B cell (primary cell): ENCODE data around the gene NPAT. TPM values are rescaled to one million over a fixed set of nuclear protein-coding genes. Genes with fewer than 3 reads are reported as not detected.

Experiments used
- ATAC-seq: fragments of 200-7000 bp; cut with Tn5 transposase; one replicate; pipeline ENCODE4 v1.10.0; 2021; ENCODE audit warnings: low read depth, mild to moderate bottlenecking, moderate number of reproducible peaks, moderate library complexity
- CTCF ChIA-PET: fragments of 350-600 bp; sonication (Branson Sonifier 250); formaldehyde crosslinking; loops from one replicate; lab custom pipeline; 2021; ENCODE audit warnings: antibody characterized with exemption, inconsistent platforms; lab: Charles Lee
- POLR2A ChIA-PET: fragments of 350-600 bp; sonication (Branson Sonifier 250); formaldehyde crosslinking; loops from one replicate; lab custom pipeline; 2021; ENCODE audit warnings: antibody characterized with exemption; lab: Charles Lee
- DNase-seq: peaks from one replicate; pipeline ENCODE4 v3.0.0; 2013
- H2AFZ ChIP-seq: 2 replicates; pipeline ENCODE4 v1.6.1; 2012; ENCODE audit warnings: mild to moderate bottlenecking, low read depth, low read length; ENCODE audit not compliant: insufficient read depth, poor library complexity, severe bottlenecking
- H3K27ac ChIP-seq, 2 donors: 1 replicate in 1 of 2; 2 replicates in 1 of 2; pipeline ENCODE4 v1.5.1; 2012 to 2013; ENCODE audit warnings: low read length in 2 of 2, mild to moderate bottlenecking in 2 of 2, moderate library complexity in 1 of 2
- H3K27me3 ChIP-seq, 4 experiments: fragments of 200-600 bp in 1 of 4; sonication (generic) in 1 of 4; replicated peaks in 1 of 4; 1 replicate in 2 of 4; 2 replicates in 2 of 4; pipeline versions ENCODE4 v1.6.1 to v1.7.0; 2013 to 2016; ENCODE audit warnings: low read length in 3 of 4, mild to moderate bottlenecking in 2 of 4, mixed read lengths in 1 of 4, moderate library complexity in 1 of 4; ENCODE audit not compliant: insufficient read depth in 4 of 4, control insufficient read depth in 3 of 4; ENCODE audit errors: control extremely low read depth in 1 of 4
- H3K36me3 ChIP-seq, 2 experiments: replicated peaks in 1 of 2; 1 replicate in 1 of 2; 2 replicates in 1 of 2; pipeline versions ENCODE4 v1.6.1 to v1.7.1; 2013; ENCODE audit warnings: low read length in 1 of 2; ENCODE audit not compliant: insufficient read depth in 2 of 2, control insufficient read depth in 1 of 2; ENCODE audit errors: control extremely low read depth in 1 of 2, extremely low read depth in 1 of 2
- H3K4me1 ChIP-seq, 2 donors: fragments of 200-600 bp in 1 of 2; sonication (generic) in 1 of 2; 1 replicate in 1 of 2; 2 replicates in 1 of 2; pipeline versions ENCODE4 v1.5.1 to v1.6.1; 2013 to 2017; ENCODE audit warnings: low read length in 2 of 2; ENCODE audit not compliant: control insufficient read depth in 2 of 2, insufficient read depth in 2 of 2
- H3K4me2 ChIP-seq: replicated peaks from 2 replicates; pipeline ENCODE3; 2012; ENCODE audit warnings: mild to moderate bottlenecking, low read depth, low read length; ENCODE audit not compliant: poor library complexity, severe bottlenecking
- H3K4me3 ChIP-seq, 5 experiments: fragments of 200-600 bp in 1 of 5; sonication (generic) in 1 of 5; 1 replicate in 3 of 5; 2 replicates in 2 of 5; pipeline versions ENCODE4 v1.5.1 to v1.7.0; 2011 to 2016; ENCODE audit warnings: low read length in 4 of 5, mild to moderate bottlenecking in 4 of 5, low read depth in 2 of 5, control low read depth in 1 of 5, moderate library complexity in 1 of 5; ENCODE audit not compliant: insufficient read depth in 1 of 5; ENCODE audit errors: control extremely low read depth in 1 of 5, extremely low read depth in 1 of 5
- H3K79me2 ChIP-seq: fragments of 200-600 bp; sonication (generic); one replicate; pipeline ENCODE4 v1.6.0; 2016; ENCODE audit warnings: low read length; ENCODE audit not compliant: control insufficient read depth, insufficient read depth
- H3K9ac ChIP-seq: fragments of 200-600 bp; sonication (generic); 2 replicates; pipeline ENCODE4 v1.6.1; 2017; ENCODE audit warnings: mild to moderate bottlenecking, low read length, moderate library complexity
- H3K9me3 ChIP-seq, 3 donors: one replicate each; pipeline versions ENCODE4 v1.6.1 to v1.7.1; 2013; ENCODE audit warnings: low read length in 2 of 3; ENCODE audit not compliant: control insufficient read depth in 2 of 3, insufficient read depth in 1 of 3; ENCODE audit errors: control extremely low read depth in 1 of 3
- H4K20me1 ChIP-seq: 2 replicates; pipeline ENCODE4 v1.6.0; 2012; ENCODE audit warnings: mild to moderate bottlenecking, low read length; ENCODE audit not compliant: insufficient read depth, control insufficient read depth, poor library complexity, severe bottlenecking
- H3K27ac Mint-ChIP-seq: one replicate; pipeline ENCODE4 v1.8.0; 2021; ENCODE audit warnings: mixed read lengths
- H3K27me3 Mint-ChIP-seq: one replicate; pipeline ENCODE4 v1.8.0; 2021; ENCODE audit warnings: mixed read lengths
- H3K4me1 Mint-ChIP-seq: one replicate; pipeline ENCODE4 v1.8.0; 2021; ENCODE audit warnings: mixed read lengths
- H3K4me3 Mint-ChIP-seq: one replicate; pipeline ENCODE4 v1.8.0; 2021; ENCODE audit warnings: mixed read lengths
- H3K9me3 Mint-ChIP-seq: one replicate; pipeline ENCODE4 v1.8.0; 2022; ENCODE audit warnings: mixed read lengths; ENCODE audit not compliant: insufficient read depth
- CTCF ChIP-seq: fragments of 200-600 bp; IDR thresholded peaks from one replicate; pipeline ENCODE4 v1.8.0; 2022; ENCODE audit warnings: antibody characterized with exemption, mild to moderate bottlenecking
- EZH2 ChIP-seq: IDR thresholded peaks from 2 replicates; pipeline ENCODE4 v1.6.1; 2012; ENCODE audit warnings: borderline replicate concordance, low read depth, mild to moderate bottlenecking, moderate library complexity, low read length; ENCODE audit not compliant: insufficient read depth, poor library complexity, severe bottlenecking
- WGBS: methylation state at CpG from one replicate; pipeline ENCODE4 v1.1.5; 2013; ENCODE audit warnings: missing lambda C conversion rate; ENCODE audit not compliant: insufficient coverage; 5-methylcytosine and 5-hydroxymethylcytosine counted together
- intact Hi-C: fragments of 100-400 bp; cut with micrococcal nuclease; formaldehyde crosslinking; loops from one replicate; pipeline ENCODE4 v1.10.0; 2022
- polyA plus RNA-seq: library from polyadenylated mRNA; depleted of rRNA; stranded (reverse); fragments of >200 nt; gene quantifications from 2 replicates; pipeline ENCODE4 v1.2.3, GENCODE V29; 2012
- total RNA-seq, 2 donors: library from RNA; stranded (reverse); fragments of 120-200 nt in 1 of 2; gene quantifications; 1 replicate in 1 of 2; 2 replicates in 1 of 2; pipeline versions ENCODE4 v1.2.3 to v1.2.4, GENCODE V29; 2013 to 2022

Gene NPAT
- total and polyA plus RNA-seq, 2 donors (not counting 1 experiment from before 2014, with no cell fraction given) = 8.8 to 51.7 TPM

DNA sequence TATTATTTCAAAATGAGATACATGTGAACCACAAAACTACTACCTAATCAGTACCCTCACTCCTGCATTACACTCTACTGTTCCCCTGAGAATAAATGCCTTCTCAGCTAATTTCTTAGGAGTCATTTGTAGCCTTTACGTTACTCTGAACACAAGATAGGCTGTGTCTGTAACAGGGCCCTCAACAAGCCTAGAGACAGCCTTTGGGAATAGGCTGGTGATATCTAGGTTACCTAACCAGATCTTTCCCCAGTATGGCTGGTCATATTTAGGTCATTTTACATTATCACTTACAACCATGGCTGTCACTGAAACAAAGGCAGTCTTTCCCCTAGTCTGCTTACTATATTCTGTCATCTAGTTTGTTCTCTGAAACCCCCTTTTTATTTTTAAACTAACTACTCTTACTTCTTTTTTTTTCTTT lies 14.6 kb upstream of the NPAT start:
- no peaks in the 10 kb centered on the region for H3K27me3 Mint-ChIP-seq
- no CpG with 5 or more reads among the region's 1 CpG for WGBS
- CTCF ChIA-PET = interaction anchor here (0.6 to 3.9 kb wide), 6 partner anchors 8 to 30 kb away, joined by 4 to 46 read pairs (median 6); partner anchors contain the start of genes ATM and NPAT
- peak overlapping the region; percentile 55 for H3K9ac ChIP-seq
- intact Hi-C loops = loop anchor here (5.0 kb wide), 3 partner anchors 75 to 425 kb away; partner anchors contain the start of gene ACAT1
- H3K79me2 ChIP-seq = peaks cover 50% of the 10 kb centered on the region
- H3K4me3 ChIP-seq = peak overlapping the region in 3 of 5 experiments; percentile 11 to 57 (median 33)
- H3K9me3 Mint-ChIP-seq = no peaks in the 10 kb centered on the region
- peaks cover 8% of the 10 kb centered on the region for H4K20me1 ChIP-seq
- peaks cover 10 to 46% of the 10 kb centered on the region in 2 experiments for H3K36me3 ChIP-seq
- peak; percentile 26 for ATAC-seq
- H2AFZ ChIP-seq = no peak overlapping the region
- H3K4me2 ChIP-seq = peak overlapping the region; percentile 78
- POLR2A ChIA-PET = interaction anchor here (0.6 to 3.9 kb wide), 4 partner anchors 9 to 16 kb away, joined by 3 to 46 read pairs (median 6); partner anchors contain the start of genes ATM and NPAT
- no peak for TF ChIP-seq CTCF
- TF ChIP-seq EZH2 = no peak
- peak; percentile 52 for DNase-seq
- peak overlapping the region; percentile 72 for H3K4me3 Mint-ChIP-seq
- H3K9me3 ChIP-seq = no peaks in the 10 kb centered on the region
- peak overlapping the region; percentile 83 to 90 for H3K27ac ChIP-seq
- peaks cover 27 to 45% of the 10 kb centered on the region in 2 donors for H3K4me1 ChIP-seq
- peak overlapping the region; percentile 86 for H3K27ac Mint-ChIP-seq
- H3K27me3 ChIP-seq = no peaks in the 10 kb centered on the region
- peaks cover 43% of the 10 kb centered on the region for H3K4me1 Mint-ChIP-seq

- WGBS = no CpG with 5 or more reads among the region's 2 CpGs
- no peaks in the 10 kb centered on the region for H3K27me3 Mint-ChIP-seq
- intact Hi-C loops = loop anchor here (1.0 to 5.0 kb wide), 4 partner anchors 10 to 427 kb away; partner anchors contain the start of gene ACAT1
- Histone ChIP-seq H3K27me3 (no peaks in the 10 kb centered on the region), H3K9me3 (peaks cover 0 to 1% (median 0%) of the 10 kb centered on the region in 3 donors), H3K9ac (no peak overlapping the region), H3K4me1 (peaks cover 27 to 45% of the 10 kb centered on the region in 2 donors), H3K36me3 (peaks cover 10 to 47% of the 10 kb centered on the region in 2 experiments), H3K4me3 (no peak overlapping the region), H3K27ac (peak overlapping the region; percentile 83 to 90), H3K4me2 (peak overlapping the region; percentile 78), H2AFZ (no peak overlapping the region), H4K20me1 (peaks cover 8% of the 10 kb centered on the region), H3K79me2 (peaks cover 50% of the 10 kb centered on the region)
- ATAC-seq (no peak), DNase-seq (no peak)
- H3K4me1 Mint-ChIP-seq = peaks cover 45% of the 10 kb centered on the region
- peak overlapping the region; percentile 86 for H3K27ac Mint-ChIP-seq
- H3K9me3 Mint-ChIP-seq = no peaks in the 10 kb centered on the region
- no peak for TF ChIP-seq CTCF
- no peak for TF ChIP-seq EZH2
- peak overlapping the region; percentile 72 for H3K4me3 Mint-ChIP-seq
- CTCF ChIA-PET = interaction anchor here (0.5 to 3.9 kb wide), 4 partner anchors 9 to 90 kb away, joined by 3 to 46 read pairs (median 4); partner anchors contain the start of genes ATM and NPAT
- POLR2A ChIA-PET = interaction anchor here (3.9 kb wide), 1 partner anchor 13 kb away, joined by 46 read pairs; the partner anchor contains the start of genes ATM and NPAT
Measured at GRCh38 chr11:108235633-108236032, 13.2 kb upstream of the NPAT start.
